K562 treated with DMSO at 1 percent for 24 hours (cell line): Measurements from ENCODE around the gene OR6M1. TPM values are rescaled to one million over a fixed set of nuclear protein-coding genes. Genes with fewer than 3 reads are reported as not detected.

Experiments used
- total RNA-seq: library from RNA; unstranded; fragments of 300-600 nt; gene quantifications from 2 replicates; pipeline ENCODE4 v1.2.3, GENCODE V29; 2022; ENCODE audit warnings: low read depth; ENCODE audit not compliant: insufficient read depth

OR6M1 gene, protein sequence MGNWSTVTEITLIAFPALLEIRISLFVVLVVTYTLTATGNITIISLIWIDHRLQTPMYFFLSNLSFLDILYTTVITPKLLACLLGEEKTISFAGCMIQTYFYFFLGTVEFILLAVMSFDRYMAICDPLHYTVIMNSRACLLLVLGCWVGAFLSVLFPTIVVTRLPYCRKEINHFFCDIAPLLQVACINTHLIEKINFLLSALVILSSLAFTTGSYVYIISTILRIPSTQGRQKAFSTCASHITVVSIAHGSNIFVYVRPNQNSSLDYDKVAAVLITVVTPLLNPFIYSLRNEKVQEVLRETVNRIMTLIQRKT
- total RNA-seq: not detected in 2 replicates

GRCh38 chr11:123806249-123806648 lies at the start of gene OR6M1:
TSS of gene OR6M1 (minus strand) at chr11:123806349. CDS start at chr11:123806349, 0 bp downstream.

Other genes with a start within 250 kb of the OR6M1 start
- gene SCN3B, start 151.7 kb downstream of the OR6M1 start, total RNA-seq: 0.10 TPM in 1 of 2 replicates, not detected in the other
- gene ZNF202, start 64.7 kb downstream of the OR6M1 start, total RNA-seq: 3.5 and 4.8 TPM in 2 replicates
- not detected in 2 replicates for gene OR6X1, start 51.8 kb downstream of the OR6M1 start, total RNA-seq
- gene TMEM225, start 79.3 kb upstream of the OR6M1 start, total RNA-seq: not detected in 2 replicates
- gene OR8D4, start 95.8 kb upstream of the OR6M1 start, total RNA-seq: not detected in 2 replicates
- gene OR4D5, start 133.3 kb upstream of the OR6M1 start, total RNA-seq: not detected in 2 replicates
- gene OR6T1, start 137.5 kb upstream of the OR6M1 start, total RNA-seq: not detected in 2 replicates
- not detected in 2 replicates for gene OR10S1, start 171.4 kb upstream of the OR6M1 start, total RNA-seq
- gene OR10G6, start 188.8 kb upstream of the OR6M1 start, total RNA-seq: not detected in 2 replicates
- not detected in 2 replicates for gene OR10G4, start 206.6 kb upstream of the OR6M1 start, total RNA-seq
- not detected in 2 replicates for gene OR10G9, start 216.7 kb upstream of the OR6M1 start, total RNA-seq
- gene OR10G8, start 220.4 kb upstream of the OR6M1 start, total RNA-seq: not detected in 2 replicates
- gene OR10G7, start 235.0 kb upstream of the OR6M1 start, total RNA-seq: not detected in 2 replicates